Parathyroid adenoma (tissue), 2 donors: Measurements from ENCODE around the gene KCNA10.

Experiments used
- H2AFZ ChIP-seq: fragments of 300-600 bp; sonication (generic); one replicate; pipeline ENCODE4 v1.7.0; 2017; ENCODE audit warnings: antibody characterized with exemption, mild to moderate bottlenecking
- H3K27ac ChIP-seq: fragments of 300-600 bp; sonication (generic); one replicate; pipeline ENCODE4 v1.7.0; 2017
- H3K27me3 ChIP-seq: fragments of 300-600 bp; sonication (generic); one replicate; pipeline ENCODE4 v1.7.0; 2017; ENCODE audit warnings: low read length; ENCODE audit not compliant: control insufficient read depth, insufficient read depth
- H3K36me3 ChIP-seq: fragments of 300-600 bp; sonication (generic); one replicate; pipeline ENCODE4 v1.7.0; 2017; ENCODE audit warnings: low read length; ENCODE audit not compliant: control insufficient read depth, insufficient read depth
- H3K4me1 ChIP-seq: fragments of 300-600 bp; sonication (generic); one replicate; pipeline ENCODE4 v1.7.0; 2017; ENCODE audit warnings: control low read depth
- H3K4me2 ChIP-seq: fragments of 300-600 bp; sonication (generic); one replicate; pipeline ENCODE4 v1.7.0; 2017; ENCODE audit warnings: low read length
- H3K4me3 ChIP-seq: fragments of 300-600 bp; sonication (generic); one replicate; pipeline ENCODE4 v1.7.0; 2017; ENCODE audit warnings: low read depth, low read length
- H3K79me2 ChIP-seq: fragments of 300-600 bp; sonication (generic); one replicate; pipeline ENCODE4 v1.7.0; 2017; ENCODE audit warnings: control low read depth
- H3K9ac ChIP-seq: fragments of 300-600 bp; sonication (generic); one replicate; pipeline ENCODE4 v1.7.0; 2017; ENCODE audit warnings: mild to moderate bottlenecking
- H3K9me3 ChIP-seq: fragments of 300-600 bp; sonication (generic); one replicate; pipeline ENCODE4 v1.7.0; 2017; ENCODE audit warnings: low read length; ENCODE audit not compliant: control insufficient read depth
- TF ChIP-seq, protein P1 (sequence below): fragments of 300-600 bp; sonication (generic); IDR thresholded peaks from one replicate; pipeline ENCODE4 v1.7.0; 2017; ENCODE audit warnings: antibody characterized with exemption, mild to moderate bottlenecking
- donor health status: primary hyperparathyroidism.

Gene KCNA10

DNA sequence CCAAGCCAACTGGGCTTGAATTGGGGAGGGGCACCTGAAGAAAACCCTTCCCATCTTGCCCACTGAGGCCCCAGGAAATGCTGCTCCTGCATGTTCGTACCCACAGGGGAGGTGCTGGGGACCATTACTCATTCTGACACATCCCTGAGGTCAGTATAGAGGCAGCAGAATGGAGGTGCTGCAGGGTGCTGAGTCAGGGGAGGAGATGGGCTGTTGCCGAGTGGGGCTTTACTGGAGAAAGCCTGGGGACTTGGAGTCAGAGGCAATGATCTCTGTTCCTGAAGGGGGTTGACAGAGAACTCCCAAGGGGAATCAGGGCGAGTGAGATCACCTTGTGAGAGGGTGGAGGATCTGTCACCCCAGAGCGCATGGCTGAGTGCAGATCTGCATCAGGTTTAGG, 40.2 kb upstream of the KCNA10 start:
- H3K9me3 ChIP-seq = no peaks in the 10 kb centered on the region
- no peak overlapping the region for H3K4me2 ChIP-seq
- no peak overlapping the region for H3K27ac ChIP-seq
- H3K4me1 ChIP-seq = no peaks in the 10 kb centered on the region
- no peaks in the 10 kb centered on the region for H3K27me3 ChIP-seq
- H3K79me2 ChIP-seq = no peaks in the 10 kb centered on the region
- H3K9ac ChIP-seq = no peak overlapping the region
- H2AFZ ChIP-seq = no peak overlapping the region
- H3K4me3 ChIP-seq = no peak overlapping the region
- H3K36me3 ChIP-seq = no peaks in the 10 kb centered on the region
- TF ChIP-seq, protein P1, sequence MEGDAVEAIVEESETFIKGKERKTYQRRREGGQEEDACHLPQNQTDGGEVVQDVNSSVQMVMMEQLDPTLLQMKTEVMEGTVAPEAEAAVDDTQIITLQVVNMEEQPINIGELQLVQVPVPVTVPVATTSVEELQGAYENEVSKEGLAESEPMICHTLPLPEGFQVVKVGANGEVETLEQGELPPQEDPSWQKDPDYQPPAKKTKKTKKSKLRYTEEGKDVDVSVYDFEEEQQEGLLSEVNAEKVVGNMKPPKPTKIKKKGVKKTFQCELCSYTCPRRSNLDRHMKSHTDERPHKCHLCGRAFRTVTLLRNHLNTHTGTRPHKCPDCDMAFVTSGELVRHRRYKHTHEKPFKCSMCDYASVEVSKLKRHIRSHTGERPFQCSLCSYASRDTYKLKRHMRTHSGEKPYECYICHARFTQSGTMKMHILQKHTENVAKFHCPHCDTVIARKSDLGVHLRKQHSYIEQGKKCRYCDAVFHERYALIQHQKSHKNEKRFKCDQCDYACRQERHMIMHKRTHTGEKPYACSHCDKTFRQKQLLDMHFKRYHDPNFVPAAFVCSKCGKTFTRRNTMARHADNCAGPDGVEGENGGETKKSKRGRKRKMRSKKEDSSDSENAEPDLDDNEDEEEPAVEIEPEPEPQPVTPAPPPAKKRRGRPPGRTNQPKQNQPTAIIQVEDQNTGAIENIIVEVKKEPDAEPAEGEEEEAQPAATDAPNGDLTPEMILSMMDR = no peak

DNA sequence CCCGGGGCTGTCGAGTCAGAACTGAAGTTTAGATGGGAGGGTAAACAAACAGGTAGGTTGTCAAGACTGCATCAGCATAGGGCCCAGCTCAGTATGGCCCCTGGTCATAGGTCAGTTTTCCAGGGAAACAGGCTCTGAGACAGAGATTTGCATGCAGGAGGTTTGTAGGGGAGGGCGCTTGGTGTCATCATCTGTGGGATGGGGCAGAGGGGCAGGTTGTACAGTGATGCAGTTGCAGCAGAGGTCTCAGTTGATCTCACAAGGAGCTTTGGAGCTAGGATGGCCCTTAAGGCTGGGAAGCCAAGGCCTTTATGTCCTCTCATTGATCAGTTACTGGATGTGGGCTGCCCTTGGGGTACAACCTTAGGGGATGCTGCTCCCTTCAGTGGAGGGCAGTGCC, 38.5 kb upstream of the KCNA10 start:
- H3K4me1 ChIP-seq = no peaks in the 10 kb centered on the region
- no peaks in the 10 kb centered on the region for H3K79me2 ChIP-seq
- TF ChIP-seq, protein P1 = no peak
- no peaks in the 10 kb centered on the region for H3K27me3 ChIP-seq
- no peak overlapping the region for H3K4me2 ChIP-seq
- no peaks in the 10 kb centered on the region for H3K9me3 ChIP-seq
- no peak overlapping the region for H2AFZ ChIP-seq
- H3K36me3 ChIP-seq = no peaks in the 10 kb centered on the region
- H3K4me3 ChIP-seq = no peak overlapping the region
- no peak overlapping the region for H3K27ac ChIP-seq
- H3K9ac ChIP-seq = no peak overlapping the region

DNA sequence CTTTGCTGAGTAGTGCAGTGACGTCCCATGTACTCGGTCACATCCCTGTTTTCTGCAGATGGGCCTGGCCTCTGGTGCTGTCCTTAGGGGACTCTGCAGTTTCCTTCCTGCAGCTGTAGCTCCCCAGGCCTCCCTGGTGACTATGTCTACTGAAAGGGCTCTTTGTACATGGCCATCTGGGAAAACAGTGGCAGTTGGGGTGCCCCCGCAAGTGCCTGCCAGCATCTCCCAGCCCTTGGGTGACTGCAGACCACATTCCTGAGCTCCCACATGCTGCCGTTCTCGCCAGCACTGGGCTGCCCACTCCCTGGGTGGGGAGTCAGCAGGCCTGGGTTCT, 37.5 kb upstream of the KCNA10 start:
- H3K4me1 ChIP-seq = no peaks in the 10 kb centered on the region
- H3K4me2 ChIP-seq = no peak overlapping the region
- TF ChIP-seq, protein P1 = no peak
- no peaks in the 10 kb centered on the region for H3K36me3 ChIP-seq
- no peaks in the 10 kb centered on the region for H3K79me2 ChIP-seq
- no peaks in the 10 kb centered on the region for H3K9me3 ChIP-seq
- no peaks in the 10 kb centered on the region for H3K27me3 ChIP-seq
- H3K27ac ChIP-seq = no peak overlapping the region
- no peak overlapping the region for H3K9ac ChIP-seq
- no peak overlapping the region for H2AFZ ChIP-seq
- H3K4me3 ChIP-seq = no peak overlapping the region

GRCh38 chr1:110555807-110556470, 37.0 kb upstream of the KCNA10 start:
- Histone ChIP-seq H3K79me2 (no peaks in the 10 kb centered on the region), H3K27ac (no peak overlapping the region), H3K27me3 (no peaks in the 10 kb centered on the region), H3K36me3 (no peaks in the 10 kb centered on the region), H3K4me3 (no peak overlapping the region), H3K4me2 (peak overlapping the region; percentile 64), H3K9ac (no peak overlapping the region), H3K4me1 (no peaks in the 10 kb centered on the region), H3K9me3 (no peaks in the 10 kb centered on the region), H2AFZ (peak overlapping the region; percentile 78)
- TF ChIP-seq, protein P1 = no peak
